PC-9 (cell line): Measurements from ENCODE around the gene ATP8B3.

Experiments
- EZH2 ChIP-seq: fragments of 200-600 bp; sonication (generic); IDR thresholded peaks from 2 replicates; pipeline ENCODE4 v1.8.0; 2017; ENCODE audit warnings: antibody characterized with exemption, low read depth
- TF ChIP-seq, protein P1 (sequence below): fragments of 200-600 bp; sonication (generic); conservative IDR thresholded peaks from 2 replicates; pipeline ENCODE4 v1.6.1; 2017; ENCODE audit warnings: mixed run types, antibody characterized with exemption, mild to moderate bottlenecking, moderate library complexity

GRCh38 chr19:1854039-1854541, 42.0 kb upstream of the ATP8B3 start:
- TF ChIP-seq, protein P1, sequence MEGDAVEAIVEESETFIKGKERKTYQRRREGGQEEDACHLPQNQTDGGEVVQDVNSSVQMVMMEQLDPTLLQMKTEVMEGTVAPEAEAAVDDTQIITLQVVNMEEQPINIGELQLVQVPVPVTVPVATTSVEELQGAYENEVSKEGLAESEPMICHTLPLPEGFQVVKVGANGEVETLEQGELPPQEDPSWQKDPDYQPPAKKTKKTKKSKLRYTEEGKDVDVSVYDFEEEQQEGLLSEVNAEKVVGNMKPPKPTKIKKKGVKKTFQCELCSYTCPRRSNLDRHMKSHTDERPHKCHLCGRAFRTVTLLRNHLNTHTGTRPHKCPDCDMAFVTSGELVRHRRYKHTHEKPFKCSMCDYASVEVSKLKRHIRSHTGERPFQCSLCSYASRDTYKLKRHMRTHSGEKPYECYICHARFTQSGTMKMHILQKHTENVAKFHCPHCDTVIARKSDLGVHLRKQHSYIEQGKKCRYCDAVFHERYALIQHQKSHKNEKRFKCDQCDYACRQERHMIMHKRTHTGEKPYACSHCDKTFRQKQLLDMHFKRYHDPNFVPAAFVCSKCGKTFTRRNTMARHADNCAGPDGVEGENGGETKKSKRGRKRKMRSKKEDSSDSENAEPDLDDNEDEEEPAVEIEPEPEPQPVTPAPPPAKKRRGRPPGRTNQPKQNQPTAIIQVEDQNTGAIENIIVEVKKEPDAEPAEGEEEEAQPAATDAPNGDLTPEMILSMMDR = no peak
- no peak for TF ChIP-seq EZH2
